Measurements from ENCODE around the gene SAFB. TPM values are rescaled to one million over a fixed set of nuclear protein-coding genes. Genes with fewer than 3 reads are reported as not detected.

Gene SAFB
- total RNA-seq, 1 experiment from 2014 or later: 143 TPM

GRCh38 chr19:5585461-5586299, 37.2 kb upstream of the SAFB start:
- H3K4me2 ChIP-seq (ENCODE audit: low read length): no peak overlapping the region

DNA sequence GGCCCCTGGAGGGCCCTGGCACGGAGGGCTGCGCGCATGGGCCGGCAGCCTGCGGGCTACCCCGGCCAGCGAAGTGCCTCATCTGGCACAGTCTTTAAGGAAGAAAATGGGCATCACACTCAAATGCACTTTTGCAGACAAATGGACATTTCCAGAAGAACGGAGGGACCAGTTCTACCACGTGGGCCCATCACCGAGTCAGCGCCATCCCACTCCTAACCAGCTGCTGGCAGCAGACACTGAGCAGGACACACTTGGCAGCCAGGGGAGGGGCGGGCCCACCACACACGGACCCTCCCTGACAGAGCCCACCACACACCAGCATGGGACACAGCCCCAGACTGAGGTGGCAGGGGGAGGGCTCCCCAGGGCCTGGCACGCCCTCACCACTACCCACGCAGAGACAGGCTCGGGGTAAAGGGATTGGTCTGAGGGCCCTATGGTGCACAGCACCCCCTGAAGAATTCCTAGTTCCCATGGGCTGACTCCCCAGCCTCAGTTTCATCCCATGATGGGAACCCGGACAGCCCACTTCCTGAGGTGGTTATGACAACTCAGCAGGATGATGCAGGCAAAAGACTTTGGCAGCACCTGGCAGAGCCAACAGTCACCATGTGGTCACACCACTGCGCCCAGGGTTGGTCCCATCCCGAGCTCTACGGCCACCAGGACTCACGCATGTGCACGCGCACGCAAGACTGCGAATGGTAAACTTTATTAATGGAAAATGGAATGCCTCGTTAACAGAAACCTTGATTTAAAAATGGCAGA, 36.4 kb upstream of the SAFB start:
- CTCF ChIA-PET: no interaction called here
- H3K36me3 ChIP-seq (ENCODE audit: control insufficient read depth in 1 of 2, insufficient read depth in 2 of 2, low read length in 2 of 2): peaks cover 22 to 30% of the 10 kb centered on the region in 2 experiments; a peak in 3 of 4 replicates
- RAD21 ChIA-PET (ENCODE audit: low non-redundant PET in 1 of 2, low total read pairs in 2 of 2, uncharacterized antibody in 2 of 2, unreplicated experiment in 2 of 2): no interaction called here
- H3K9me3 ChIP-seq (ENCODE audit: control insufficient read depth in 1 of 2, insufficient read depth in 1 of 2, low read depth in 1 of 2, low read length in 2 of 2): no peaks in the 10 kb centered on the region
- TF ChIP-seq RAD21 (IDR thresholded peaks at IDR 0.05; ENCODE audit: low read depth): no peak
- TF ChIP-seq JUND (IDR thresholded peaks at IDR 0.05): no peak
- TF ChIP-seq FOSL1 (IDR thresholded peaks at IDR 0.05; ENCODE audit: low read depth): no peak
- no peak for TF ChIP-seq EZH2phosphoT487 (IDR thresholded peaks at IDR 0.05; ENCODE audit: borderline replicate concordance)
- TF ChIP-seq SIN3A (IDR thresholded peaks at IDR 0.05; ENCODE audit: low read depth): no peak
- TF ChIP-seq POLR2AphosphoS5 (IDR thresholded peaks at IDR 0.05; ENCODE audit: low read depth, low read length): no peak
- no peak for TF ChIP-seq EGR1 (IDR thresholded peaks at IDR 0.05; ENCODE audit: low read depth)
- no peak for TF ChIP-seq EZH2 (IDR thresholded peaks at IDR 0.05)
- no peak for TF ChIP-seq YY1 (IDR thresholded peaks at IDR 0.05; ENCODE audit: extremely low read depth, insufficient replicate concordance, low read depth, low read length)
- H4K20me1 ChIP-seq (ENCODE audit: insufficient read depth): no peaks in the 10 kb centered on the region
- POLR2A ChIA-PET: no interaction called here
- H3K4me1 ChIP-seq (ENCODE audit: control insufficient read depth in 1 of 2, insufficient read depth in 2 of 2, low read length in 2 of 2): no peaks in the 10 kb centered on the region
- H3K79me2 ChIP-seq (ENCODE audit: insufficient read depth, low read length): 0 out of 2 replicates have a peak, but pooled peaks cover 3% of the 10 kb centered on the region
- no peak overlapping the region for H3K4me2 ChIP-seq (ENCODE audit: low read length)
- no TSS peak for BruUV-seq (replicated peaks)
- DNase-seq (ENCODE audit: low read depth, low spot score) (no peak), ATAC-seq (0 out of 2 replicates have a peak, but pooled peaks have one; percentile 10)
- no peaks in the 10 kb centered on the region for H3K9me2 ChIP-seq (ENCODE audit: insufficient read depth)
- intact Hi-C loops (cut with micrococcal nuclease): no loop called here
- no peak overlapping the region for H3K4me3 ChIP-seq (replicated peaks in 1 of 2; ENCODE audit: low read depth in 1 of 2, low read length in 2 of 2)
- no peaks in the 10 kb centered on the region for H3K27me3 ChIP-seq (ENCODE audit: insufficient read depth, low read length)
- no peak overlapping the region for H2AFZ ChIP-seq (ENCODE audit: low read depth, low read length, poor library complexity, severe bottlenecking)
- no peak overlapping the region for H3K9ac ChIP-seq (ENCODE audit: low read length)
- no peak overlapping the region for H3K27ac ChIP-seq (ENCODE audit: low read depth, low read length)

More at GRCh38 chr19:5585461-5586299, 37.2 kb upstream of the SAFB start:
- BruUV-seq (replicated peaks): no TSS peak
- no peaks in the 10 kb centered on the region for H3K9me3 ChIP-seq (ENCODE audit: control insufficient read depth in 1 of 2, insufficient read depth in 1 of 2, low read depth in 1 of 2, low read length in 2 of 2)
- no peak overlapping the region for H3K4me3 ChIP-seq (replicated peaks in 1 of 2; ENCODE audit: low read depth in 1 of 2, low read length in 2 of 2)
- H3K9ac ChIP-seq (ENCODE audit: low read length): no peak overlapping the region
- H3K27ac ChIP-seq (ENCODE audit: low read depth, low read length): no peak overlapping the region
- intact Hi-C loops (cut with micrococcal nuclease): no loop called here
- TF ChIP-seq SRF (IDR thresholded peaks at IDR 0.05; ENCODE audit: low read depth): no peak
- ChIA-PET RAD21 (ENCODE audit: low non-redundant PET in 1 of 2, low total read pairs in 2 of 2, uncharacterized antibody in 2 of 2, unreplicated experiment in 2 of 2) (no interaction called here), CTCF (no interaction called here), POLR2A (no interaction called here)
- ATAC-seq (peak; percentile 39), DNase-seq (ENCODE audit: low read depth, low spot score) (no peak)
- no peaks in the 10 kb centered on the region for H3K27me3 ChIP-seq (ENCODE audit: insufficient read depth, low read length)
- H3K9me2 ChIP-seq (ENCODE audit: insufficient read depth): no peaks in the 10 kb centered on the region
- H3K79me2 ChIP-seq (ENCODE audit: insufficient read depth, low read length): no peaks in the 10 kb centered on the region
- peaks cover 17 to 28% of the 10 kb centered on the region in 2 experiments; a peak in 3 of 4 replicates for H3K36me3 ChIP-seq (ENCODE audit: control insufficient read depth in 1 of 2, insufficient read depth in 2 of 2, low read length in 2 of 2)
- H4K20me1 ChIP-seq (ENCODE audit: insufficient read depth): no peaks in the 10 kb centered on the region
- H3K4me1 ChIP-seq (ENCODE audit: control insufficient read depth in 1 of 2, insufficient read depth in 2 of 2, low read length in 2 of 2): no peaks in the 10 kb centered on the region
- no peak overlapping the region for H2AFZ ChIP-seq (ENCODE audit: low read depth, low read length, poor library complexity, severe bottlenecking)
